ENCODE results near the gene SPECC1. TPM values are rescaled to one million over a fixed set of nuclear protein-coding genes. Genes with fewer than 3 reads are reported as not detected.

The SPECC1 gene
- total RNA-seq, 1 donor from 2014 or later, result 93.1 TPM

DNA sequence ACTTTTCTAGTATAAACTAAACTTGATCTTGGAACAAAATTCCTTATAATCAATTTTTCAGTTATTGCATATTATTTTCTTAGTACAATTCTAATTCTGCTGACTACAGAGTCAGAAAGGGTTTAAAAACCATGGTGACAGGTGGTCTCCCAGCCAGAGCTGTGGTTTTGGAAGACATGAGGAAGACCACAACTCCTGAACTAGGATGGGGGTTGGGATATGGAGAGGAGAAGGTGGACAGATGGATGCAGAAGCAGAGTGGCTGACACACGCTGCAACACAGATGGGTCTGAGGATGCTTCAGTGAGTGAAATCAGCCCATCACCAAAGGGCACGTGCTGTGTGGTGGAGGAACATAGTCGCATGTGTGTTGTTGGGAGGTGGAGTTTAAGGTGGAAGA, 270.5 kb downstream of the SPECC1 start:
- Mint-ChIP-seq H3K27ac (peak overlapping the region; percentile 76), H3K36me3 (peaks cover 19% of the 10 kb centered on the region), H3K9me3 (peaks cover 2% of the 10 kb centered on the region), H3K4me3 (no peak overlapping the region), H3K27me3 (ENCODE audit: insufficient read depth, low read depth) (peaks cover 2% of the 10 kb centered on the region), H3K4me1 (peaks cover 53% of the 10 kb centered on the region)
- no peaks in the 10 kb centered on the region for H3K79me2 ChIP-seq (ENCODE audit: low read depth)
- no peak overlapping the region for H3K4me3 ChIP-seq
- H2AFZ ChIP-seq (replicated peaks), result no peak overlapping the region
- no peaks in the 10 kb centered on the region for H3F3A ChIP-seq (ENCODE audit: low read depth)
- H3K27ac ChIP-seq, result no peak overlapping the region
- no peaks in the 10 kb centered on the region for H4K20me1 ChIP-seq (ENCODE audit: low read depth)
- no peaks in the 10 kb centered on the region for H3K9me3 ChIP-seq (ENCODE audit: low read depth)
- no peak overlapping the region for H3K4me2 ChIP-seq
- no peak for DNase-seq (ENCODE audit: low spot score)
- peaks cover 12% of the 10 kb centered on the region for H3K4me1 ChIP-seq
- TF ChIP-seq EZH2 (IDR thresholded peaks at IDR 0.05), result no peak
- TF ChIP-seq EZH2phosphoT487 (IDR thresholded peaks at IDR 0.05), result no peak
- TF ChIP-seq, protein P1, sequence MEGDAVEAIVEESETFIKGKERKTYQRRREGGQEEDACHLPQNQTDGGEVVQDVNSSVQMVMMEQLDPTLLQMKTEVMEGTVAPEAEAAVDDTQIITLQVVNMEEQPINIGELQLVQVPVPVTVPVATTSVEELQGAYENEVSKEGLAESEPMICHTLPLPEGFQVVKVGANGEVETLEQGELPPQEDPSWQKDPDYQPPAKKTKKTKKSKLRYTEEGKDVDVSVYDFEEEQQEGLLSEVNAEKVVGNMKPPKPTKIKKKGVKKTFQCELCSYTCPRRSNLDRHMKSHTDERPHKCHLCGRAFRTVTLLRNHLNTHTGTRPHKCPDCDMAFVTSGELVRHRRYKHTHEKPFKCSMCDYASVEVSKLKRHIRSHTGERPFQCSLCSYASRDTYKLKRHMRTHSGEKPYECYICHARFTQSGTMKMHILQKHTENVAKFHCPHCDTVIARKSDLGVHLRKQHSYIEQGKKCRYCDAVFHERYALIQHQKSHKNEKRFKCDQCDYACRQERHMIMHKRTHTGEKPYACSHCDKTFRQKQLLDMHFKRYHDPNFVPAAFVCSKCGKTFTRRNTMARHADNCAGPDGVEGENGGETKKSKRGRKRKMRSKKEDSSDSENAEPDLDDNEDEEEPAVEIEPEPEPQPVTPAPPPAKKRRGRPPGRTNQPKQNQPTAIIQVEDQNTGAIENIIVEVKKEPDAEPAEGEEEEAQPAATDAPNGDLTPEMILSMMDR (IDR thresholded peaks at IDR 0.05), result no peak
- no peaks in the 10 kb centered on the region for H3K36me3 ChIP-seq
- no peak overlapping the region for H3K9ac ChIP-seq
- no peaks in the 10 kb centered on the region for H3K27me3 ChIP-seq

DNA sequence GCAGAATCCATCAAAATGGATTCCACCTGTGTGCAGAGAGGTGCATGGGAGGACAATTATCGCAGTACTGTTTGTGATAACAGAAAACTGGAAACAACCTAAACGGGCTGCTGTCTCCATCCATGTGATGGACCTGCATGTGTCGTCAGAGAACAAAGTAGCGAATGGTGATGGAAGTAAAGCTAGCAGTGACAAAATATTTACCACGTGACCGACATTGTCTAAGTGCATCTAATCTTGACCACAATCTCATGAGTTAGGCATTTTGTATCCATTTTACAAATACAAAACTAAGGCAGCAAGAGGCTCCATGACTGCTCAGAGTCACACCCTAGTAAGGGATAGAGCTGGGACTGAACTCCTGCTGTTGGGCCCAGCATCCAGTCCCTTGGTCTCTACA, 270.9 kb downstream of the SPECC1 start:
- no peak overlapping the region for H3K4me3 Mint-ChIP-seq
- H3K27me3 Mint-ChIP-seq (ENCODE audit: insufficient read depth, low read depth), result peaks cover 2% of the 10 kb centered on the region
- TF ChIP-seq EZH2 (IDR thresholded peaks at IDR 0.05) (no peak), EZH2phosphoT487 (IDR thresholded peaks at IDR 0.05) (no peak)
- TF ChIP-seq, protein P1 (IDR thresholded peaks at IDR 0.05), result no peak
- peaks cover 58% of the 10 kb centered on the region for H3K4me1 Mint-ChIP-seq
- H3K36me3 ChIP-seq, result no peaks in the 10 kb centered on the region
- H3K4me2 ChIP-seq, result no peak overlapping the region
- no peaks in the 10 kb centered on the region for H4K20me1 ChIP-seq (ENCODE audit: low read depth)
- H3F3A ChIP-seq (ENCODE audit: low read depth), result no peaks in the 10 kb centered on the region
- H3K27me3 ChIP-seq, result no peaks in the 10 kb centered on the region
- H3K79me2 ChIP-seq (ENCODE audit: low read depth), result no peaks in the 10 kb centered on the region
- peaks cover 16% of the 10 kb centered on the region for H3K4me1 ChIP-seq
- H3K9me3 Mint-ChIP-seq, result peaks cover 2% of the 10 kb centered on the region
- H3K36me3 Mint-ChIP-seq, result peaks cover 19% of the 10 kb centered on the region
- H3K27ac ChIP-seq, result no peak overlapping the region
- H3K27ac Mint-ChIP-seq, result peak overlapping the region; percentile 76
- H3K9me3 ChIP-seq (ENCODE audit: low read depth), result no peaks in the 10 kb centered on the region
- H2AFZ ChIP-seq (replicated peaks), result no peak overlapping the region
- H3K4me3 ChIP-seq, result no peak overlapping the region
- no peak overlapping the region for H3K9ac ChIP-seq
- DNase-seq (ENCODE audit: low spot score), result no peak

DNA sequence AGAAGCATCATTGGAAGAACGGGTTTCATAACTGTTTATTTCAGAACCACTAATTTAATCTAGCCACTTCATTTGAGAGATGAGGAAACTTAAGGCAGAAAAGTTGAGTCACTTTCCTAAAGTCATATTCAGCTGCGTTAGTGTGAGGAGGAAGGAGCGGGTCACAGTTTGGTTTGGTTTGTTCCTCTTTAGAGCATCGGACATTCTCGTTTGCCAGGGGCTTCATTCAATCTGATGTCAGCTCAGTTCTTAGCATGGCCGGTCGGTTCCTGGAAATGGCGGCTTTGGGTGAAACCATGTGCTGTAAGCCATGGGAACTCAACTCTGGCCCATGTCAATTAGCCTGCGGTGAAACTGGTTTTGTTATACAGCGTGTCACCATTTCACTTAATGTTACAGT, 271.7 kb downstream of the SPECC1 start:
- Mint-ChIP-seq H3K4me3 (no peak overlapping the region), H3K36me3 (peaks cover 19% of the 10 kb centered on the region), H3K27ac (peak overlapping the region; percentile 18), H3K27me3 (ENCODE audit: insufficient read depth, low read depth) (peaks cover 2% of the 10 kb centered on the region), H3K4me1 (peaks cover 66% of the 10 kb centered on the region), H3K9me3 (peaks cover 2% of the 10 kb centered on the region)
- Histone ChIP-seq H3K27ac (no peak overlapping the region), H2AFZ (replicated peaks) (no peak overlapping the region), H3K27me3 (no peaks in the 10 kb centered on the region), H3K36me3 (no peaks in the 10 kb centered on the region), H4K20me1 (ENCODE audit: low read depth) (no peaks in the 10 kb centered on the region), H3K4me2 (no peak overlapping the region), H3K4me3 (no peak overlapping the region), H3K4me1 (peaks cover 24% of the 10 kb centered on the region), H3K9ac (no peak overlapping the region), H3K79me2 (ENCODE audit: low read depth) (no peaks in the 10 kb centered on the region), H3K9me3 (ENCODE audit: low read depth) (no peaks in the 10 kb centered on the region), H3F3A (ENCODE audit: low read depth) (no peaks in the 10 kb centered on the region)
- TF ChIP-seq, protein P1 (IDR thresholded peaks at IDR 0.05), result no peak
- TF ChIP-seq EZH2phosphoT487 (IDR thresholded peaks at IDR 0.05) (no peak), EZH2 (IDR thresholded peaks at IDR 0.05) (no peak)
- DNase-seq (ENCODE audit: low spot score), result no peak
